Activated CD8-positive, alpha-beta T cell treated with anti-CD3 and anti-CD28 coated beads for 36 hours (primary cell): ENCODE results near the gene ISG20. TPM values are rescaled to one million over a fixed set of nuclear protein-coding genes. Genes with fewer than 3 reads are reported as not detected.

Experiments used
- ATAC-seq: fragments of 200-7000 bp; cut with Tn5 transposase; one replicate; pipeline ENCODE4 v1.10.0; 2021; ENCODE audit warnings: mild to moderate bottlenecking, moderate library complexity
- CTCF ChIA-PET: fragments of 350-600 bp; sonication (Branson Sonifier 250); formaldehyde crosslinking; loops from one replicate; lab custom pipeline; 2021; ENCODE audit warnings: antibody characterized with exemption; lab: Charles Lee
- POLR2A ChIA-PET: fragments of 350-600 bp; sonication (Branson Sonifier 250); formaldehyde crosslinking; loops from one replicate; lab custom pipeline; 2021; ENCODE audit warnings: antibody characterized with exemption; lab: Charles Lee
- DNase-seq: peaks from one replicate; pipeline ENCODE4 v3.0.0-alpha.2; 2020
- H3K27ac Mint-ChIP-seq: one replicate; pipeline ENCODE4 v1.8.0; 2021; ENCODE audit warnings: mild to moderate bottlenecking, mixed read lengths
- H3K27me3 Mint-ChIP-seq: one replicate; pipeline ENCODE4 v1.8.0; 2021; ENCODE audit warnings: mixed read lengths
- H3K36me3 Mint-ChIP-seq: one replicate; pipeline ENCODE4 v1.8.0; 2021; ENCODE audit warnings: low read depth, mixed read lengths
- H3K4me1 Mint-ChIP-seq: one replicate; pipeline ENCODE4 v1.8.0; 2021; ENCODE audit warnings: low read depth, mixed read lengths
- H3K4me3 Mint-ChIP-seq: one replicate; pipeline ENCODE4 v1.8.0; 2021; ENCODE audit warnings: mild to moderate bottlenecking, moderate library complexity, mixed read lengths
- H3K9me3 Mint-ChIP-seq: one replicate; pipeline ENCODE4 v1.8.0; 2021; ENCODE audit warnings: mixed read lengths
- intact Hi-C: fragments of 100-400 bp; cut with micrococcal nuclease; formaldehyde crosslinking; loops from one replicate; pipeline ENCODE4 v1.10.0; 2022
- total RNA-seq, 2 experiments: library from RNA; stranded (reverse); gene quantifications; one replicate each; pipeline ENCODE4 v1.2.3, GENCODE V29; 2021
- TF ChIP-seq, protein P1 (sequence below): fragments of 200-600 bp; IDR thresholded peaks from one replicate; pipeline ENCODE4 v1.8.0; 2022; ENCODE audit warnings: antibody characterized with exemption, mild to moderate bottlenecking

The ISG20 gene
- total RNA-seq, 2 experiments from 2014 or later, result 75.1 to 82.8 TPM

DNA sequence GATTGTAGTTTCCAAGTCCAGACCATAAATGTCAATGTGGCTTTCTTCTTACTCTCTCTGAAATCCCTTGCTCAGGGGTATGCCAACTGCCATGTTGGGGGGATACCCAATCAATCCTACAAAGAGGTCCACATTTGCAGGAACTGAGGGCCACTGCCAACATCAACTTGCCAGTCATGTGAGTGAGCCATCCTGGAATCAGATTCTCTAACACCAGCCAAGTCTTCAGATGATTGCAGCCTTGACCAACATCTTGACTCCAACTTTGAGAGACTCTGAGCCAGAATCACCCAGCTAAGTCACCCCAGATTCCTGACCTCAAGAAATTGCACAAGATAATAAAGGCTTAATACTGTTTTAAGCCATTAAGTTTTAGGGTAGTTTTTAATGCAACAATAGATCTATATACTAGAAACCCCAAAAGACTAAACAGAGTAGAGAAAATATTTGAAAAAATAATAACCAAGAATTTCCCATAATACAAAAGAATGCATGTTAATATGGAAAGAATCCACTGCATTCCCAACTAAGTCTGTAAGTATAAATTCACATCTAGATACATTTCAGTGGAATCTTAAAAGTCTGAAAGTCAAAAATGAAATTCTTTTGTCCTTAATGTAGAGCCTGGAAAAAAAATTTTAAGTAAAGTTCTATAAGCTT is 22.4 kb downstream of the ISG20 start:
- Mint-ChIP-seq H3K4me1 (peaks cover 56% of the 10 kb centered on the region), H3K36me3 (no peaks in the 10 kb centered on the region), H3K4me3 (no peak overlapping the region), H3K27me3 (no peaks in the 10 kb centered on the region), H3K9me3 (no peaks in the 10 kb centered on the region), H3K27ac (peak overlapping the region; percentile 32)
- POLR2A ChIA-PET, result no interaction called here
- intact Hi-C loops, result loop anchor here (5.0 kb wide), 1 partner anchor 39 kb away; the partner anchor contains the start of gene AEN
- no peak for ATAC-seq
- CTCF ChIA-PET, result interaction anchor here (1.4 to 5.2 kb wide), 3 partner anchors 23 to 36 kb away, joined by 3 to 37 read pairs (median 7); partner anchors contain the start of gene ISG20
- TF ChIP-seq, protein P1, sequence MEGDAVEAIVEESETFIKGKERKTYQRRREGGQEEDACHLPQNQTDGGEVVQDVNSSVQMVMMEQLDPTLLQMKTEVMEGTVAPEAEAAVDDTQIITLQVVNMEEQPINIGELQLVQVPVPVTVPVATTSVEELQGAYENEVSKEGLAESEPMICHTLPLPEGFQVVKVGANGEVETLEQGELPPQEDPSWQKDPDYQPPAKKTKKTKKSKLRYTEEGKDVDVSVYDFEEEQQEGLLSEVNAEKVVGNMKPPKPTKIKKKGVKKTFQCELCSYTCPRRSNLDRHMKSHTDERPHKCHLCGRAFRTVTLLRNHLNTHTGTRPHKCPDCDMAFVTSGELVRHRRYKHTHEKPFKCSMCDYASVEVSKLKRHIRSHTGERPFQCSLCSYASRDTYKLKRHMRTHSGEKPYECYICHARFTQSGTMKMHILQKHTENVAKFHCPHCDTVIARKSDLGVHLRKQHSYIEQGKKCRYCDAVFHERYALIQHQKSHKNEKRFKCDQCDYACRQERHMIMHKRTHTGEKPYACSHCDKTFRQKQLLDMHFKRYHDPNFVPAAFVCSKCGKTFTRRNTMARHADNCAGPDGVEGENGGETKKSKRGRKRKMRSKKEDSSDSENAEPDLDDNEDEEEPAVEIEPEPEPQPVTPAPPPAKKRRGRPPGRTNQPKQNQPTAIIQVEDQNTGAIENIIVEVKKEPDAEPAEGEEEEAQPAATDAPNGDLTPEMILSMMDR, result no peak
- DNase-seq, result no peak

DNA sequence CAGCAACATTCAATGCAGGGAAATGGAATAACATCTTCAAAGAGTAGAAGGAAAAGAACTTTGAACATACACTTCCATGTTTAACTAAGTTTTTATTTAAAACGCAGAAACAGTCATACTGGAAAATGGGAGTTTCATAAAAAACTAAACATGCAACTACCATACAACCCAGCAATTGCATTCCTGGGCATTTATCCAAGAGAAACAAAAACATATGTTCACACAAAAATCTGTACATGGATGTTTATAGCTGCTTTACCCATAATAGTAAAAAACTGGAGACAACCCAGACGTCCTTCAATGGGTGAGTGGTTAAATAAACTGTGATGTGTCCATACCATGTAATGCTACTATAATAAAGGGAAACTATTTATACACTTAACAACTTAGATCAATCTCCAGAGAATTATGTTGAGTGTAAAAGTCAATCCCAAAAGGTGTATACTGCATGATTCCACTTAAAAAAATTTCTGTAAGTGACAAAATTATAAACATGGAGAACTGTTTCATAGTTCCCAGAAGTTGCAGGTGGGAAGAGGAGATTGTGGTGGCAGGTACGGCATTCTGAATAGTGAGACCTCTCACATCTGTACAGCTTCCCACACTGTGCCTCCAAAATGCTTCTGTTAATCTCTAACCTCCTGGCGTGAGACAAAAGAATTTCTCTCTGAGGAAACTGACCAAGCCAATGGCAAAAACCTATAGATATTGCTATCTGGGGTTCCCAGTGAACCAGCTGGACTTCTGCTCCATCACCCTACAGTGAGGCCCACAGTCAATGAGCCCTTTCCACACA is 23.1 kb downstream of the ISG20 start:
- Mint-ChIP-seq H3K36me3 (no peaks in the 10 kb centered on the region), H3K9me3 (no peaks in the 10 kb centered on the region), H3K27ac (no peak overlapping the region), H3K4me1 (peaks cover 49% of the 10 kb centered on the region), H3K4me3 (no peak overlapping the region), H3K27me3 (no peaks in the 10 kb centered on the region)
- CTCF ChIA-PET, result interaction anchor here (1.4 to 5.2 kb wide), 4 partner anchors 8 to 37 kb away, joined by 3 to 37 read pairs (median 9); partner anchors contain the start of gene ISG20
- DNase-seq, result no peak
- POLR2A ChIA-PET, result no interaction called here
- ATAC-seq, result no peak
- intact Hi-C loops, result loop anchor here (5.0 kb wide), 1 partner anchor 40 kb away; the partner anchor contains the start of gene AEN
- TF ChIP-seq, protein P1, result no peak

DNA sequence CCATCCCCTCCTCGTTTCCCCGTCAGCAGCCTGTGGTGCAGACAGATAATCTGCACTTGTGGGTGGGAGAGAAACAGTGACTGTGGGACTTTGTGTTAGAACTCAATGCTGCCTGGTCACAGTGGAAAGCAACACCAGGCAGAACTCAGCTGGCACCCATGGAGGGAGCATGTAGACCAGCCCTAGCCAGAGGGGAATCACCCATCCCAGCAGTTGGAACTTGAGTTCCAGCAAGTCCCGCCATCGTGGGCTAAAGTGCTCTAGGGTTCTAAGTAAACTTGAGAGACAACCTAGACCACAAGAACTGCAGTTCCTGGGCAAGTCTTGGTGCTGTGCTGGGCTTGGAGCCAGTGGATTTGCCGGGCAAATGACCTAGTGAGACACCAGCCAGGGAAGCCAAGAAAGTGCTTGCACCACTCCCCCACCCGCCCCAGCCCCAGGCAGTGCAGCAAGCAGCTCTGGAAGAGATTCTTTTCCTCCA is 24.4 kb downstream of the ISG20 start:
- H3K9me3 Mint-ChIP-seq, result no peaks in the 10 kb centered on the region
- no peak for ATAC-seq
- CTCF ChIA-PET, result interaction anchor here (1.2 to 2.8 kb wide), 6 partner anchors 9 to 48 kb away, joined by 4 to 42 read pairs (median 10); partner anchors contain the start of gene AEN
- H3K27ac Mint-ChIP-seq, result no peak overlapping the region
- no peaks in the 10 kb centered on the region for H3K27me3 Mint-ChIP-seq
- DNase-seq, result no peak
- POLR2A ChIA-PET, result no interaction called here
- intact Hi-C loops, result loop anchor here (5.0 kb wide), 1 partner anchor 41 kb away; the partner anchor contains the start of gene AEN
- peaks cover 38% of the 10 kb centered on the region for H3K4me1 Mint-ChIP-seq
- TF ChIP-seq, protein P1, result no peak
- no peak overlapping the region for H3K4me3 Mint-ChIP-seq
- no peaks in the 10 kb centered on the region for H3K36me3 Mint-ChIP-seq

DNA sequence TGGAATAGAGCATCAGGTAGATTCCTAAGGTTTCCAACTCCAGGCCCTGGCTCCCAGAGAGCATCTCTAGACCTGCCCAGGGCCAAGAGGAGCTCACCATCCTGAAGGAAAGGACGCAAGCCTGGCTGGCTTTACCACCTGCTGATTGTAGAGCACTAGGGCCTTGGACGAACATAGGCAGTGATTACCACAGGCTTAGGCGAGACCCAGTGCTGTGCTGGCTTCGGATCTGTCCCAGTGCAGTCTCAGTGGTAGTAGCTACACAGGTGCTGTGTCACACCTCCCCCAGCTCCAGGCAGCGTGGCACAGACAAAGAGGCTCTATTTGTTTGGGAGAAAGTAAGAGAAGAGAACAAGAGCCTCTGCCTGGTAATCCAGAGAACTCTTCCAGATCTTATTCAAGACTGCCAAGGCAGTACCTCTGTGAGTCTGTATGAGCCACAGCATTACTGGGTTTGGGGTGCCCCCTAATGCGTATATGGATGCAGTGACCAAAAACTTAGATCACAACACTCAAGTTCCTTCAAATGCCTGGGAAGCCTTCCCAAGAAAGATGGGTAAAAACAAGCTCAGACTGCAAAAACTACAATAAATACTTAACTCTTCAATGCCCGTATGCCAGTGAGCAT is 25.4 kb downstream of the ISG20 start:
- TF ChIP-seq, protein P1, result peak; percentile 55
- Mint-ChIP-seq H3K27me3 (peaks cover 3% of the 10 kb centered on the region), H3K27ac (peak overlapping the region; percentile 7), H3K9me3 (no peaks in the 10 kb centered on the region), H3K36me3 (no peaks in the 10 kb centered on the region), H3K4me3 (no peak overlapping the region), H3K4me1 (peaks cover 28% of the 10 kb centered on the region)
- ATAC-seq, result peak; percentile 88
- ChIA-PET CTCF (interaction anchor here (0.6 to 2.8 kb wide), 20 partner anchors 10 to 262 kb away, joined by 3 to 42 read pairs (median 4); partner anchors contain the start of genes AEN and ISG20), POLR2A (interaction anchor here (0.6 to 1.2 kb wide), 3 partner anchors 10 to 40 kb away, joined by 3 to 5 read pairs (median 3); no protein-coding TSS in a partner anchor)
- intact Hi-C loops, result loop anchor here (5.0 kb wide), 1 partner anchor 42 kb away; the partner anchor contains the start of gene AEN
- peak; percentile 75 for DNase-seq
